ENCODE measurements around the gene ASTN2. TPM values are rescaled to one million over a fixed set of nuclear protein-coding genes. Genes with fewer than 3 reads are reported as not detected.

The ASTN2 gene
- total RNA-seq, 1 donor: 5.6 TPM

DNA sequence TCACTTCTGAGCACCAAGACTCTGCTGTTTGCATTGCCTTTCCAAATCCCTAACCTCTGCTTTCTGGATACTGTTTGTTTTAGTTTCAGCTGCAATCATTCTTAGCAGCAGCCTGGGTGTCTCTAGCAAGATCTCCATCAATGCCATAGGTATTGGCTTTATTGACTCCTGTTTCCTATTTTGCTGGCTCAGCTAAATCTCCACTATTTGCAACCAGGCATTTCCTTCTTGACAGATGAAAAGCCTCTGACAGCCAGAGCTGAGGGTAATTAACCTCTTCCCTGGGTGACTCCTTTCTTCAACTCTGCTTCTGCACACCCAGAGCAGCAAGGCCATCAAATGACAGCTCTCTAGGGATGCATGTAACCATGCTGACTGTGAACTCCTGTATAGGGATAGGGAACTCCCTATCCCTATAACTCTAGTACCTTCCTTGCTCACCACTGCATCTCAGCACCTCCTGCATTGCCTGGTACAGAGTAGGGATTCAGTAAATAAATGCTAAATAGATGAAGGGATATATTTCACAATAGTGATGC lies 434.2 kb downstream of the ASTN2 start:
- TF ChIP-seq, protein P1, sequence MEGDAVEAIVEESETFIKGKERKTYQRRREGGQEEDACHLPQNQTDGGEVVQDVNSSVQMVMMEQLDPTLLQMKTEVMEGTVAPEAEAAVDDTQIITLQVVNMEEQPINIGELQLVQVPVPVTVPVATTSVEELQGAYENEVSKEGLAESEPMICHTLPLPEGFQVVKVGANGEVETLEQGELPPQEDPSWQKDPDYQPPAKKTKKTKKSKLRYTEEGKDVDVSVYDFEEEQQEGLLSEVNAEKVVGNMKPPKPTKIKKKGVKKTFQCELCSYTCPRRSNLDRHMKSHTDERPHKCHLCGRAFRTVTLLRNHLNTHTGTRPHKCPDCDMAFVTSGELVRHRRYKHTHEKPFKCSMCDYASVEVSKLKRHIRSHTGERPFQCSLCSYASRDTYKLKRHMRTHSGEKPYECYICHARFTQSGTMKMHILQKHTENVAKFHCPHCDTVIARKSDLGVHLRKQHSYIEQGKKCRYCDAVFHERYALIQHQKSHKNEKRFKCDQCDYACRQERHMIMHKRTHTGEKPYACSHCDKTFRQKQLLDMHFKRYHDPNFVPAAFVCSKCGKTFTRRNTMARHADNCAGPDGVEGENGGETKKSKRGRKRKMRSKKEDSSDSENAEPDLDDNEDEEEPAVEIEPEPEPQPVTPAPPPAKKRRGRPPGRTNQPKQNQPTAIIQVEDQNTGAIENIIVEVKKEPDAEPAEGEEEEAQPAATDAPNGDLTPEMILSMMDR (IDR thresholded peaks at IDR 0.05; ENCODE audit: insufficient read depth, low read length): no peak
- no peak overlapping the region for H3K4me3 ChIP-seq (ENCODE audit: low read depth, low read length)
- DNase-seq (ENCODE audit: low read depth): no peak

DNA sequence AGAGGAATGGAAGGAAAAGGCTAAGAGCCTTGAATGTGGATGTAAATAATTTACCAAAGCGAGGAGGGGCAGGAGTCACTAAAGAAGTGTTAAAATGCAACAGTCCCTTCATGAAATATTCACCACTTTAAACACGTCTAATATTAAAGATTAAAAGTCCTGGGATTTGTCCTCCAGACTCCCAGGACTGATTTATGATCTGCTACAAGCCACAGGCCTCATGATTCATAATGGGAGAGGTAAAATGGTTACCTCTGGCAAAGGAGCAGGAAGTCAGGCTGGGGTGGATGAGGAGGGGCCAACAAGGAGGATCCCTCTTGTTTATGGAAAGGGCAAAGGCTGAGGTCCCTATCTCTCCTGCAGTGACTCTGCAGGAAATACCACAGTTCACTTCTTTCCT lies 435.4 kb downstream of the ASTN2 start:
- H3K4me3 ChIP-seq (ENCODE audit: low read depth, low read length): no peak overlapping the region
- TF ChIP-seq, protein P1 (IDR thresholded peaks at IDR 0.05; ENCODE audit: insufficient read depth, low read length): no peak
- no peak for DNase-seq (ENCODE audit: low read depth)

DNA sequence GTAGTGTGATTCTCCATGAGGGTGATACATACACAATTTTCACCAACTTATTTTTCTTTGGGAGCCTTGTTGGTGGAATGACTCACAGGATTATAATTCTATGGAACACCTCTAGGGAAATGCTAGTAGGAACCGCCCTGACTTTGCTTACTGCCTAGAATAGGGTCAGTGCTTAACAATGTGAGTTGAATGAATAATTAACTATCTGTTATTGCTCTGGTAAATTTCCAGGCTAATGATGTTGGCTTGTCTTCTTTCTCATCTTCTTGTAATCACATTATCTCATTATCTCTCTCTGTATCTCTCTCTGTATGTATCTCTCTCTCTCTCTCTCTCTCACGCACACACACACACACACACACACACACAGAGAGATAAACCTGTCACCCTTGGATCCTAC lies 436.7 kb downstream of the ASTN2 start:
- no peak overlapping the region for H3K4me3 ChIP-seq (ENCODE audit: low read depth, low read length)
- DNase-seq (ENCODE audit: low read depth): peak; percentile 0
- TF ChIP-seq, protein P1 (IDR thresholded peaks at IDR 0.05; ENCODE audit: insufficient read depth, low read length): no peak

DNA sequence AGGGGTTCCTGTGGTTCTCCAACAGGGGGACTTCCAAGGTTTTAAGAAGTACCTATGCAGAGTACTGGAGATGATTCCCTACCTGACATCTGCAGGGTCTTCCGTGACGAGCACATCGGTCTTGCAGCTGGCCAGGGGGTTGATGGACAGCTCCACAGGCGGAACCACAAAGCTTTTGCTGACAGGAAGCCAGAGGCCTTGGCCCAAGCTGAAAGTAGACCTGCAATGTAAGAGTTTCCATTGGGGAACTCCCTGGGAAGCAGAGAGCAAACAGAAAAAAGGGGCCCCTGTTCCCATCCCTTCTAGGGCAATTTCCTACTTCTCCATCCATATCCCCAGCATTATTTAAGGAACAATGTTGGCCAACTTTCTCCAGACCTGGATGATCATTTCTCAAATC lies 439.7 kb downstream of the ASTN2 start:
- DNase-seq (ENCODE audit: low read depth): no peak
- TF ChIP-seq, protein P1 (IDR thresholded peaks at IDR 0.05; ENCODE audit: insufficient read depth, low read length): no peak
- H3K4me3 ChIP-seq (ENCODE audit: low read depth, low read length): no peak overlapping the region

DNA sequence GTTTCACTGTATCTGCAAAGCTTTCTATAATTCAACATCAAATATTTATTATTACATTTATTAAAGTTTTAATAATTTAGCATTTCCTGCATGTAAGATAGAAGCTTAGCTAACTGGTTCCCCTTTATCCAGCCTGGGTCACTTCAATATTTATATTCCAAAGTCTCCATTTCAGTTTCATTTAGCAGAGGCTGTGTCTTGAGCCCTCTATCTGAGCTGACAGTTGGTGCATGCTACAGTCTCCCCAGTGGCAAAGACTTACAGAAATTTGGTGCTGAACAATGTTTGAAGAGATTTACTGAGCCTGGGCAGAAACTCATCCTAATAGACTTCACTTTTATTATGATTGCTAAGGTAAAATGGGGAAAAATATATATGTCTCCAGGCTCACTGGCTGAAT lies 448.7 kb downstream of the ASTN2 start:
- no peak overlapping the region for H3K4me3 ChIP-seq (ENCODE audit: low read depth, low read length)
- TF ChIP-seq, protein P1 (IDR thresholded peaks at IDR 0.05; ENCODE audit: insufficient read depth, low read length): no peak
- DNase-seq (ENCODE audit: low read depth): no peak

DNA sequence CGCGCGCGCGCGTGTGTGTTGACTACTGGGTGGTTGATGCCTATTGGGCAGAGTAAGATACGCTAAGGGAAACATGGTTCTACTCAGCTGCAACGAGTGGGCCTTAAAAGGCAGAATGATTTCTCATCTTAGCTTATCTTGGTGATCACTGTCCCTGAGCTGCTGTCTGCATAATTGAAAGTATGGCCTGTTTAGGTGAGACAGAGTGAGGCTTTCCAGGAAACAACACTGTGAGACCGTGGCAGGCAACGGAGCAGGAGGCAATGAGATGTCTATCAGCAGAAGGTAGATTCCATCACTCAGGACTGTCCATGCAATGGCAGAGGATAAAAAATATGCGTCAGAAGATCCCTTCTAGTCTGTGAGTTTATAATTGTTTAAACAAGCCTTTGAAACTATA lies 450.6 kb downstream of the ASTN2 start:
- H3K4me3 ChIP-seq (ENCODE audit: low read depth, low read length): no peak overlapping the region
- TF ChIP-seq, protein P1 (IDR thresholded peaks at IDR 0.05; ENCODE audit: insufficient read depth, low read length): no peak
- DNase-seq (ENCODE audit: low read depth): no peak

DNA sequence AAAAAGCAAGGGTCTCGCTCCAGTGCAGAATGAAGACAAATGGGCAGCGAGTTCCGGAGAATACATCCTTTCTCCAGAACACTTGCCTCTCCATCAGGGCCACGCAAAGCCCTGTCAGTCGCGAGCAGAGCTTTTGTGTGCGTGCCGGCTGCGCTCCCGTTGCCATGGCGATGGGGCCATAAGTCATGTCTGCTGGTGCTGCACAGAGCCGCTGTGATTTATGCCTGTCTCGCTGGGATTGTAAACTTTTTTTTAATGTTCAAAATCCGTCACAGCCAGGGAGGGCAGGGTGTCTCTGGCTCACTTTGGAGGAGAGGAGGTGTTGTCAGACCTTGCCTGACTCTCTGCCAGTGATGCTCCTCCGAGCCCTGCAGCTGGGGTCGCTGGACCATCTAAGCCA lies 455.0 kb downstream of the ASTN2 start:
- no peak overlapping the region for H3K4me3 ChIP-seq (ENCODE audit: low read depth, low read length)
- DNase-seq (ENCODE audit: low read depth): no peak
- TF ChIP-seq, protein P1 (IDR thresholded peaks at IDR 0.05; ENCODE audit: insufficient read depth, low read length): no peak

Measured in fibroblast of the aortic adventitia (primary cell).